Measurements from ENCODE around the gene ISYNA1. TPM values are rescaled to one million over a fixed set of nuclear protein-coding genes. Genes with fewer than 3 reads are reported as not detected.

ISYNA1 gene
- total and polyA plus RNA-seq, 2 experiments from 2014 or later: 191 to 208 TPM

GRCh38 chr19:18439025-18439909 is 1.3 kb upstream of the ISYNA1 start:
- Histone ChIP-seq H2AFZ (no peak overlapping the region), H3K4me2 (peak overlapping the region; percentile 82), H3K27ac (ENCODE audit: low read depth) (peak overlapping the region; percentile 78; the same call in 1 of the 2 replicates), H3K79me2 (replicated peaks; ENCODE audit: insufficient read depth) (no peaks in the 10 kb centered on the region), H3K9me2 (ENCODE audit: insufficient read depth) (no peaks in the 10 kb centered on the region), H3K27me3 (ENCODE audit: insufficient read depth) (no peaks in the 10 kb centered on the region), H3K4me3 (peak overlapping the region; percentile 79; the same call in 1 of the 2 replicates), H3K4me1 (ENCODE audit: insufficient read depth) (peaks cover 21% of the 10 kb centered on the region), H4K20me1 (replicated peaks; ENCODE audit: insufficient read depth) (peaks cover 3% of the 10 kb centered on the region), H3K36me3 (ENCODE audit: insufficient read depth) (no peaks in the 10 kb centered on the region), H3F3A (replicated peaks; ENCODE audit: low read depth) (peaks cover 28% of the 10 kb centered on the region; the same call in 1 of the 2 replicates)
- H3K27me3 Mint-ChIP-seq (ENCODE audit: insufficient read depth, low read depth, poor library complexity): peaks cover 30% of the 10 kb centered on the region
- TF ChIP-seq JUNB (IDR thresholded peaks at IDR 0.05; ENCODE audit: unreplicated experiment) (no peak), ZNF462 (CRISPR knock-in tag; IDR thresholded peaks at IDR 0.05) (no peak), EZH2phosphoT487 (IDR thresholded peaks at IDR 0.05; ENCODE audit: unreplicated experiment) (no peak), CREB1 (CRISPR knock-in tag; IDR thresholded peaks at IDR 0.05; ENCODE audit: low read depth) (no peak), ZNF114 (CRISPR knock-in tag; IDR thresholded peaks at IDR 0.05) (no peak), EZH2 (IDR thresholded peaks at IDR 0.05; ENCODE audit: low read depth, unreplicated experiment) (no peak)
- peak; percentile 56 for DNase-seq (ENCODE audit: low spot score)
- peaks cover 27% of the 10 kb centered on the region for H3K36me3 Mint-ChIP-seq (ENCODE audit: low read depth)
- H3K27ac Mint-ChIP-seq: peak overlapping the region; percentile 72; the same call in 1 of the 2 replicates
- ATAC-seq: no peak
- peaks cover 29% of the 10 kb centered on the region for H3K4me1 Mint-ChIP-seq
- H3K4me3 Mint-ChIP-seq: peak overlapping the region; percentile 49; the same call in 2 of the 3 replicates
- H3K9me3 Mint-ChIP-seq: peaks cover 4% of the 10 kb centered on the region
